Measurements from ENCODE around the gene SIRT4.

DNA sequence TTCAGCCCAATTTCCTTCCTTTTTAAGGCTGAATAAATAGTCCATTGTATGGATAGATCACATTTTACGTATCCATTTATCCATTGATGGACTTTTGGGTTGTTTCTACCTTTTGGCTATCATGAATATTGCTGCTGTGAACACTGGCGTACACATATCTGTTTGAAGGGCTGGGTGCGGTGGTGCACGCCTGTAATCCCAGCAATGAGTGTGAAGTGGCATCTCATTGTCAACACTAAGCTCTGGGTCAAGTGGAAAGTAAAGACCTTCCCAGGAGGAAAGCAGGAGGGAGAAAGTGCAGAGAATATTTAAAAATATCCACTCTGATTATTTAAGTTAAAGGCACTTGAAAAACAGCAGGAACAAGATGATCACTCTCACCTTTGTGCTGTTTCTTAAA, 37.1 kb downstream of the SIRT4 start:
- TF ChIP-seq ZNF788 (CRISPR knock-in tag; IDR thresholded peaks at IDR 0.05; ENCODE audit: borderline replicate concordance): no peak
- TF ChIP-seq, protein P1, sequence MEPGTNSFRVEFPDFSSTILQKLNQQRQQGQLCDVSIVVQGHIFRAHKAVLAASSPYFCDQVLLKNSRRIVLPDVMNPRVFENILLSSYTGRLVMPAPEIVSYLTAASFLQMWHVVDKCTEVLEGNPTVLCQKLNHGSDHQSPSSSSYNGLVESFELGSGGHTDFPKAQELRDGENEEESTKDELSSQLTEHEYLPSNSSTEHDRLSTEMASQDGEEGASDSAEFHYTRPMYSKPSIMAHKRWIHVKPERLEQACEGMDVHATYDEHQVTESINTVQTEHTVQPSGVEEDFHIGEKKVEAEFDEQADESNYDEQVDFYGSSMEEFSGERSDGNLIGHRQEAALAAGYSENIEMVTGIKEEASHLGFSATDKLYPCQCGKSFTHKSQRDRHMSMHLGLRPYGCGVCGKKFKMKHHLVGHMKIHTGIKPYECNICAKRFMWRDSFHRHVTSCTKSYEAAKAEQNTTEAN (CRISPR knock-in tag; conservative IDR thresholded peaks at IDR 0.05): no peak
- TF ChIP-seq EZH2 (conservative IDR thresholded peaks at IDR 0.05; ENCODE audit: low read depth, low read length): no peak
- no peak for TF ChIP-seq ZBTB1 (CRISPR knock-in tag; IDR thresholded peaks at IDR 0.05; ENCODE audit: borderline replicate concordance)
- no peak for TF ChIP-seq EP300 (IDR thresholded peaks at IDR 0.05; ENCODE audit: low read depth in 2 of 2, low read length in 2 of 2)
- TF ChIP-seq EP300 (CRISPR knock-in tag; IDR thresholded peaks at IDR 0.05; ENCODE audit: borderline replicate concordance): no peak
- TF ChIP-seq, protein P2, sequence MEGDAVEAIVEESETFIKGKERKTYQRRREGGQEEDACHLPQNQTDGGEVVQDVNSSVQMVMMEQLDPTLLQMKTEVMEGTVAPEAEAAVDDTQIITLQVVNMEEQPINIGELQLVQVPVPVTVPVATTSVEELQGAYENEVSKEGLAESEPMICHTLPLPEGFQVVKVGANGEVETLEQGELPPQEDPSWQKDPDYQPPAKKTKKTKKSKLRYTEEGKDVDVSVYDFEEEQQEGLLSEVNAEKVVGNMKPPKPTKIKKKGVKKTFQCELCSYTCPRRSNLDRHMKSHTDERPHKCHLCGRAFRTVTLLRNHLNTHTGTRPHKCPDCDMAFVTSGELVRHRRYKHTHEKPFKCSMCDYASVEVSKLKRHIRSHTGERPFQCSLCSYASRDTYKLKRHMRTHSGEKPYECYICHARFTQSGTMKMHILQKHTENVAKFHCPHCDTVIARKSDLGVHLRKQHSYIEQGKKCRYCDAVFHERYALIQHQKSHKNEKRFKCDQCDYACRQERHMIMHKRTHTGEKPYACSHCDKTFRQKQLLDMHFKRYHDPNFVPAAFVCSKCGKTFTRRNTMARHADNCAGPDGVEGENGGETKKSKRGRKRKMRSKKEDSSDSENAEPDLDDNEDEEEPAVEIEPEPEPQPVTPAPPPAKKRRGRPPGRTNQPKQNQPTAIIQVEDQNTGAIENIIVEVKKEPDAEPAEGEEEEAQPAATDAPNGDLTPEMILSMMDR (CRISPR knock-in tag; IDR thresholded peaks at IDR 0.05): no peak

Data from HepG2 (cell line).